GM21529 (cell line): ENCODE data around the gene CD1B.
"Not testable (repeated sequence)": the region's sequence is repeated elsewhere in the genome, so short reads cannot be mapped to it uniquely, and the experiment has no call there.

Source experiments
- ATAC-seq: cut with Tn5 transposase; IDR thresholded peaks from one replicate; pipeline ENCODE4 v1.9.1; 2021; ENCODE audit not compliant: unreplicated experiment

The CD1B gene

GRCh38 chr1:158331481-158332150 lies at the start of gene CD1B:
Gene CD1B (minus strand): TSS chr1:158331531. CDS start chr1:158331423, 108 bp downstream.
- ATAC-seq: no peak

- ATAC-seq: no peak
These were observed 43.5 kb upstream of the CD1B start for GRCh38 chr1:158374860-158375259.

DNA sequence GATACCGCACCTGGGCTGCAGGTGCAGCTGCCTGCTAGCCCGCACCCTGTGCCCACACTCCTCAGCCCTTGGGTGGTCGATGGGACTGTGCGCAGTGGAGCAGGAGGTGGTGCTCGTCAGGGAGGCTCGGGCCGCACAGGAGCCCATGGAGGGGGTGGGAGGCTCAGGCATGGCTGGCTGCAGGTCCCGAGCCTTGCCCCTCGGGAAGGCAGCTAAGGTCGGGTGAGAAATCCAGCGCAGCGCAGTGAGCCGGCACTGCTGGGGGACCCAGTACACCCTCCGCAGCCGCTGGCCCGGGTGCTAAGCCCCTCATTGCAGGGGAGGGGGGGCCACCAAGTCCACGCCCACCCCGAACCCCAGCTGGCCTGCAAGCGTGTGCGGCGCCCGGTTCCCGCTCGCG lies 42.8 kb upstream of the CD1B start:
- ATAC-seq: not testable (repeated sequence)

- ATAC-seq: peak; percentile 96
These were observed 40.0 kb upstream of the CD1B start for GRCh38 chr1:158371188-158371953.

- no peak for ATAC-seq
These were observed 35.5 kb upstream of the CD1B start for GRCh38 chr1:158366783-158367182.

DNA sequence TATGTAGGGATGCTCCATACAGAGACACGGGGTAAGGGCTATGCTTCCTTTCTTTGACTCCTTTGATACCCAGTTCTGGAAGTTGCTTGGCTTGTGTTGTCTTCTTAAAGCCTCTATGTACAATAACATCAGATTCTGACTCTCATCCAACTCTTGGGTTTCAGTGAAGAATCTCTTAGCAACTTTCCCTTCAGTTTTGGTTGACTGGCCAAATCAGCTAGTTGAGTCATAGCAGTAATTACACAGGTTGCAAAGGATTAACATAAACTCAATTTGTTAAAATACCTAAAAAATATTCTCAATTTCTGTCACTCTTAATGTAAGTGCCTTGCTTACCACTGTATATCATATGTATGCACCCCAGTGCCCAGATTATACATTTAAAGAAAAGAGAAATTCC lies 31.6 kb upstream of the CD1B start:
- no peak for ATAC-seq

- no peak for ATAC-seq
These were observed 31.2 kb upstream of the CD1B start for GRCh38 chr1:158362482-158362881.

DNA sequence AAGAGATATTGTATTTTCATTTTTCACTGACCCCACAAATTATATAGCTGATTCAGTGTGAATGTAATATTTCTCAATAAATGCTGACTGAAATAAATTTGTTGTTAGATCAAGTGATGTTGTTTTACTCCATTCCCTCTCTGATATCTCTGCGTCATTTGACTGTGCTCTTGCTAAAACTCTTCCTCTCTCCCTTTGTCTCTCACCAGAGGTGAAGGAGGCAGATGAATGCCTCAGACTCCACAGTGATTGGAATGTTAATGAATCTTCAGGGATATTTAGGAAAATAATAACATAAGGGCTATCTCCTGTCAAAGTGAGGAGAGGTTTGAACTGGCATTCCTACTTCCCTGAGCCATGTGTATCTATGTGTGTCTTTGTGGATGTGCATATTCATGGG lies 26.1 kb upstream of the CD1B start:
- no peak for ATAC-seq

- ATAC-seq: no peak
These were observed 25.3 kb upstream of the CD1B start for GRCh38 chr1:158356616-158357015.

DNA sequence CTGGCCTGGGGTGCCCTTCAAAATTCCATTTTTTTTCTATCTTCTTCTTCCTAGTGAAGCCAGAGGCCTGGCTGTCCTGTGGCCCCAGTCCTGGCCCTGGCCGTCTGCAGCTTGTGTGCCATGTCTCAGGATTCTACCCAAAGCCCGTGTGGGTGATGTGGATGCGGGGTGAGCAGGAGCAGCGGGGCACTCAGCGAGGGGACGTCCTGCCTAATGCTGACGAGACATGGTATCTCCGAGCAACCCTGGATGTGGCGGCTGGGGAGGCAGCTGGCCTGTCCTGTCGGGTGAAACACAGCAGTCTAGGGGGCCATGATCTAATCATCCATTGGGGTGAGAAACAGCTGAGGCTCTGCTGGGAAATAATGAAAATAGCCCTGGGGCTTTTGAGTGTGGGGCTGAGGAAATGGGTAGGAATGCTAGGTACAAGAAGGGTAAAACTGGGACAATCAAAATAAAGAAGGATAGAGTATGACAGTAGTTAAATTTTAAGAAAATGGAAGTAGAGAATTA lies 24.5 kb upstream of the CD1B start:
- ATAC-seq: no peak

- no peak for ATAC-seq
These were observed 22.9 kb upstream of the CD1B start for GRCh38 chr1:158354255-158354654.

GRCh38 chr1:158353303-158354075 lies 22.2 kb upstream of the CD1B start, which contains the start of gene CD1E:
Gene CD1E (plus strand): TSS chr1:158353894. CDS start chr1:158353989, 95 bp downstream.
- ATAC-seq: no peak

DNA sequence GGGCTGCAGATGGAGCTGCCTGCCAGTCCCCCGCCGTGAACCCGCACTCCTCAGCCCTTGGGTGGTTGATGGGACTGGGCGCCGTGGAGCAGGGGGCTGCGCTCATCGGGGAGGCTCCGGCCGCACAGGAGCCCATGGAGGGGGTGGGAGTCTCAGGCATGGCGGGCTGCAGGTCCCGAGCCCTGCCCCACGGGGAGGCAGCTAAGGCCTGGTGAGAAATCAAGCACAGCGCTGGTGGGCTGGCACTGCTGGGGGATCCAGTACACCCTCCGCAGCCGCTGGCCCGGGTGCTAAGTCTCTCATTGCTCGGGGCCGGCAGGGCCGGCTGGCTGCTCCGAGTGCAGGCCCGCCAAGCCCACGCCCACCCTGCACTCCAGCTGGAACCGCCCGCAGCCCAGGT lies 17.6 kb upstream of the CD1B start:
- not testable (repeated sequence) for ATAC-seq

DNA sequence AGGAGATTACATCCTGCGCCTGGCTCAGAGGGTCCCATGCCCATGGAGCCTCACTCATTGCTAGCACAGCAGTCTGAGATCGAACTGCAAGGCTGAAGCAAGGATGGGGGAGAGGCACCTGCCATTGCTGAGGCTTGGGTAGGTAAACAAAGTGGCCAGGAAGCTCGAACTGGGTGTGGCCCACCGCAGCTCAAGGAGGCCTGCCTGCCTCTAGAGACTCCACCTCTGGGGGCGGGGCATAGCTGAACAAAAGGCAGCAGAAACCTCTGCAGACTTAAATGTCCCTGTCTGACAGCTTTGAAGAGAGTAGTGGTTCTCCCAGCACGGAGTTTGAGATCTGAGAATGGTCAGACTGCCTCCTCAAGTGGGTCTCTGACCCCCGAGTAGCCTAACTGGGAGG lies 5.1 kb upstream of the CD1B start:
- ATAC-seq: not testable (repeated sequence)

DNA sequence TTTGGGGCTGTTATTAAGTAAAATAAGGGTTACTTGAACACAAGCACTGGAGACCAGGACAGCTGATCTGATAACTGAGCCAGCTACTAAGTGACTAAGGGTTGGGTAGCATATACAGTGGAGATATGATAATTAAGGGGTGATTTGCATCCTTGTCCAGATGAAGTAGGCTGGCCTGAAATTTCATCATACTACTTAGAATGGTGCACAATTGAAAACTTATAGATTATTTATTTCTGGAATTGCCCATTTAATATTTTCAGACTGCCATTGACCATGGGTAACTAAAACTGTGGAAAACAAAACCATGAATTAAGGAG lies 3.8 kb upstream of the CD1B start:
- ATAC-seq: no peak

GRCh38 chr1:158334526-158335212 lies 3.3 kb upstream of the CD1B start:
- no peak for ATAC-seq

GRCh38 chr1:158333405-158334155 lies 2.2 kb upstream of the CD1B start:
- ATAC-seq: no peak

DNA sequence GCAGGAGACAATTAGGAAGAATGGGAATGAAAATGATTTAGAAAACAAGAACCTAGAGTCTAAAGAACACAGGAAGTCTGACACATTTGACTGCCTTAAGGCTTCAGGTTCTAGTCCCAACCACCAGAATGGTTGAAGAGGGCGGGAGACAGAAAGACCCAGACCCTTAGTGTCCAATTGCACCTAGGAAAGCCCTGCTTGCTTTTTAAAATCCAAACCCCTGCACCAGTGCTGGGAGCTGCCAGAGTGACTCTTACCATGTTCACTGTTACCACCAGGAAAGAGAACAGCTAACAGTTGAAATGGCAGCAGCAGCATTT lies 265 bp downstream of the CD1B start:
- ATAC-seq: no peak

GRCh38 chr1:158330391-158331105 lies 783 bp downstream of the CD1B start:
- ATAC-seq: no peak

GRCh38 chr1:158329733-158330132 lies 1.6 kb downstream of the CD1B start:
- no peak for ATAC-seq
